Upper lobe of left lung (tissue), 4 donors: Measurements from ENCODE around the gene OLFM3.

Experiments used
- EP300 ChIP-seq, 4 donors: sonication (generic); formaldehyde crosslinking; IDR thresholded peaks; one replicate each; pipeline ENCODE4 v1.5.1; 2017; ENCODE audit warnings: antibody characterized with exemption in 4 of 4, control low read depth in 2 of 4
- POLR2A ChIP-seq, 4 donors: fragments of 450-650 bp; IDR thresholded peaks; one replicate each; pipeline ENCODE4 v1.5.1; 2016 to 2017; ENCODE audit warnings: antibody characterized with exemption in 4 of 4, mild to moderate bottlenecking in 2 of 4
- POLR2AphosphoS5 ChIP-seq, 2 donors: sonication (generic); formaldehyde crosslinking; IDR thresholded peaks; one replicate each; pipeline ENCODE4 v1.5.1; 2017; ENCODE audit warnings: antibody characterized with exemption in 2 of 2
- TF ChIP-seq, protein P1 (sequence below), 6 experiments: fragments of 450-650 bp in 4 of 6; fragments of 200-600 bp in 2 of 6; sonication (generic) in 2 of 6; IDR thresholded peaks; one replicate each; pipeline ENCODE4 v1.5.1; 2016 to 2019; ENCODE audit warnings: antibody characterized with exemption in 6 of 6

GRCh38 chr1:101928829-101929228 is 67.9 kb downstream of the OLFM3 start:
- TF ChIP-seq, protein P1, sequence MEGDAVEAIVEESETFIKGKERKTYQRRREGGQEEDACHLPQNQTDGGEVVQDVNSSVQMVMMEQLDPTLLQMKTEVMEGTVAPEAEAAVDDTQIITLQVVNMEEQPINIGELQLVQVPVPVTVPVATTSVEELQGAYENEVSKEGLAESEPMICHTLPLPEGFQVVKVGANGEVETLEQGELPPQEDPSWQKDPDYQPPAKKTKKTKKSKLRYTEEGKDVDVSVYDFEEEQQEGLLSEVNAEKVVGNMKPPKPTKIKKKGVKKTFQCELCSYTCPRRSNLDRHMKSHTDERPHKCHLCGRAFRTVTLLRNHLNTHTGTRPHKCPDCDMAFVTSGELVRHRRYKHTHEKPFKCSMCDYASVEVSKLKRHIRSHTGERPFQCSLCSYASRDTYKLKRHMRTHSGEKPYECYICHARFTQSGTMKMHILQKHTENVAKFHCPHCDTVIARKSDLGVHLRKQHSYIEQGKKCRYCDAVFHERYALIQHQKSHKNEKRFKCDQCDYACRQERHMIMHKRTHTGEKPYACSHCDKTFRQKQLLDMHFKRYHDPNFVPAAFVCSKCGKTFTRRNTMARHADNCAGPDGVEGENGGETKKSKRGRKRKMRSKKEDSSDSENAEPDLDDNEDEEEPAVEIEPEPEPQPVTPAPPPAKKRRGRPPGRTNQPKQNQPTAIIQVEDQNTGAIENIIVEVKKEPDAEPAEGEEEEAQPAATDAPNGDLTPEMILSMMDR (IDR thresholded peaks at IDR 0.05): no peak
- no peak for TF ChIP-seq EP300 (IDR thresholded peaks at IDR 0.05)
- TF ChIP-seq POLR2AphosphoS5 (IDR thresholded peaks at IDR 0.05): no peak
- TF ChIP-seq POLR2A (IDR thresholded peaks at IDR 0.05): no peak
